HepG2 (cell line): Measurements from ENCODE around the gene TBC1D24. TPM values are rescaled to one million over a fixed set of nuclear protein-coding genes. Genes with fewer than 3 reads are reported as not detected.

ENCODE experiments used
- ARNTL ChIP-seq: sonication (generic); formaldehyde crosslinking; IDR thresholded peaks from 2 replicates; pipeline ENCODE4 v1.4.0; 2020; ENCODE audit warnings: mild to moderate bottlenecking, missing genetic modification reagents
- HOXA5 ChIP-seq: sonication (generic); formaldehyde crosslinking; IDR thresholded peaks from 2 replicates; pipeline ENCODE4 v1.4.0; 2020; ENCODE audit warnings: missing genetic modification reagents
- KLF16 ChIP-seq, 2 experiments: sonication (generic) in 1 of 2; formaldehyde crosslinking in 1 of 2; IDR thresholded peaks; 2 replicates each; pipeline versions ENCODE4 v1.6.1 to v1.8.0; 2016 to 2023; ENCODE audit warnings: missing genetic modification reagents in 2 of 2, missing compliant biosample characterization in 1 of 2
- MYC ChIP-seq: sonication (generic); formaldehyde crosslinking; IDR thresholded peaks from 2 replicates; pipeline ENCODE4 v1.9.0; 2021; ENCODE audit warnings: missing genetic modification reagents, borderline replicate concordance
- NRL ChIP-seq: sonication (generic); formaldehyde crosslinking; IDR thresholded peaks from 2 replicates; pipeline ENCODE4 v1.5.0; 2020; ENCODE audit warnings: missing genetic modification reagents, mild to moderate bottlenecking, moderate library complexity, borderline replicate concordance
- POGZ ChIP-seq: sonication (generic); formaldehyde crosslinking; IDR thresholded peaks from 2 replicates; pipeline ENCODE4 v1.4.0; 2020; ENCODE audit warnings: mild to moderate bottlenecking, missing genetic modification reagents
- STAT5B ChIP-seq: sonication (generic); formaldehyde crosslinking; IDR thresholded peaks from 2 replicates; pipeline ENCODE4 v1.4.0; 2020; ENCODE audit warnings: missing genetic modification reagents
- TFDP1 ChIP-seq: IDR thresholded peaks from 2 replicates; pipeline ENCODE4 v1.6.1; 2016; ENCODE audit warnings: missing compliant biosample characterization, missing genetic modification reagents, borderline replicate concordance
- ZMAT3 ChIP-seq: sonication (generic); formaldehyde crosslinking; conservative IDR thresholded peaks from 2 replicates; pipeline ENCODE4 v1.7.0; 2021; ENCODE audit warnings: missing genetic modification reagents
- ZNF225 ChIP-seq: sonication (generic); formaldehyde crosslinking; IDR thresholded peaks from 2 replicates; pipeline ENCODE4 v1.4.0; 2020; ENCODE audit warnings: mild to moderate bottlenecking, missing genetic modification reagents
- ZNF569 ChIP-seq: sonication (generic); formaldehyde crosslinking; IDR thresholded peaks from 2 replicates; pipeline ENCODE4 v1.5.0; 2020; ENCODE audit warnings: mild to moderate bottlenecking, missing genetic modification reagents, moderate library complexity, borderline replicate concordance
- ZNF660 ChIP-seq: sonication (generic); formaldehyde crosslinking; IDR thresholded peaks from 2 replicates; pipeline ENCODE4 v1.5.1; 2020; ENCODE audit warnings: mild to moderate bottlenecking, low read depth, missing genetic modification reagents, borderline replicate concordance
- ZNF737 ChIP-seq: sonication (generic); formaldehyde crosslinking; IDR thresholded peaks from 2 replicates; pipeline ENCODE4 v1.5.0; 2020; ENCODE audit warnings: missing genetic modification reagents, mild to moderate bottlenecking, borderline replicate concordance
- ZNF816 ChIP-seq: sonication (generic); formaldehyde crosslinking; IDR thresholded peaks from 2 replicates; pipeline ENCODE4 v1.8.0; 2022; ENCODE audit warnings: missing genetic modification reagents, mild to moderate bottlenecking, borderline replicate concordance
- polyA plus RNA-seq, 8 experiments: library from polyadenylated mRNA; depleted of rRNA in 3 of 8; stranded (reverse) in 7 of 8; unstranded in 1 of 8; fragments of >200 nt; fragmentation: Illumina TruSeq in 4 of 8; extraction: Trizol in 4 of 8; gene quantifications; 2 replicates each; pipeline versions ENCODE4 v1.2.1 to v1.2.3, GENCODE V29; 2011 to 2016; ENCODE audit warnings: low read depth in 4 of 8, missing spikeins in 1 of 8, mixed read lengths in 1 of 8; ENCODE audit not compliant: insufficient read depth in 1 of 8
- total RNA-seq, 5 experiments: library from RNA; depleted of rRNA; stranded (reverse); fragments of >200 nt; fragmentation: Illumina TruSeq; extraction: Trizol; gene quantifications; 2 replicates each; pipeline ENCODE4 v1.2.3, GENCODE V29; 2016; ENCODE audit warnings: low read depth in 1 of 5
- TF ChIP-seq, protein P1 (sequence below): sonication (generic); formaldehyde crosslinking; IDR thresholded peaks from 2 replicates; pipeline ENCODE4 v1.4.0; 2020; ENCODE audit warnings: missing genetic modification reagents, borderline replicate concordance
- TF ChIP-seq, protein P2 (sequence below): sonication (generic); formaldehyde crosslinking; IDR thresholded peaks from 2 replicates; pipeline ENCODE4 v1.4.0; 2020; ENCODE audit warnings: mild to moderate bottlenecking, missing genetic modification reagents
- TF ChIP-seq, protein P3 (sequence below): IDR thresholded peaks from 2 replicates; pipeline ENCODE4 v1.6.1; 2012; ENCODE audit warnings: inconsistent platforms
- TF ChIP-seq, protein P4 (sequence below), 2 experiments: sonication (generic) in 1 of 2; formaldehyde crosslinking in 1 of 2; IDR thresholded peaks; 2 replicates each; pipeline versions ENCODE4 v1.4.0 to v1.6.1; 2018 to 2020; ENCODE audit warnings: missing genetic modification reagents in 2 of 2, borderline replicate concordance in 1 of 2, low read depth in 1 of 2, mild to moderate bottlenecking in 1 of 2, missing biosample characterization in 1 of 2
- TF ChIP-seq, protein P5 (sequence below): sonication (generic); formaldehyde crosslinking; IDR thresholded peaks from 2 replicates; pipeline ENCODE4 v1.4.0; 2020; ENCODE audit warnings: mild to moderate bottlenecking, missing genetic modification reagents

The TBC1D24 gene
- total and polyA plus RNA-seq, 2 of the 13 experiments (the other 11 are each of a cell fraction or from before 2014, with no cell fraction given), result 7.7 to 13.7 TPM

DNA sequence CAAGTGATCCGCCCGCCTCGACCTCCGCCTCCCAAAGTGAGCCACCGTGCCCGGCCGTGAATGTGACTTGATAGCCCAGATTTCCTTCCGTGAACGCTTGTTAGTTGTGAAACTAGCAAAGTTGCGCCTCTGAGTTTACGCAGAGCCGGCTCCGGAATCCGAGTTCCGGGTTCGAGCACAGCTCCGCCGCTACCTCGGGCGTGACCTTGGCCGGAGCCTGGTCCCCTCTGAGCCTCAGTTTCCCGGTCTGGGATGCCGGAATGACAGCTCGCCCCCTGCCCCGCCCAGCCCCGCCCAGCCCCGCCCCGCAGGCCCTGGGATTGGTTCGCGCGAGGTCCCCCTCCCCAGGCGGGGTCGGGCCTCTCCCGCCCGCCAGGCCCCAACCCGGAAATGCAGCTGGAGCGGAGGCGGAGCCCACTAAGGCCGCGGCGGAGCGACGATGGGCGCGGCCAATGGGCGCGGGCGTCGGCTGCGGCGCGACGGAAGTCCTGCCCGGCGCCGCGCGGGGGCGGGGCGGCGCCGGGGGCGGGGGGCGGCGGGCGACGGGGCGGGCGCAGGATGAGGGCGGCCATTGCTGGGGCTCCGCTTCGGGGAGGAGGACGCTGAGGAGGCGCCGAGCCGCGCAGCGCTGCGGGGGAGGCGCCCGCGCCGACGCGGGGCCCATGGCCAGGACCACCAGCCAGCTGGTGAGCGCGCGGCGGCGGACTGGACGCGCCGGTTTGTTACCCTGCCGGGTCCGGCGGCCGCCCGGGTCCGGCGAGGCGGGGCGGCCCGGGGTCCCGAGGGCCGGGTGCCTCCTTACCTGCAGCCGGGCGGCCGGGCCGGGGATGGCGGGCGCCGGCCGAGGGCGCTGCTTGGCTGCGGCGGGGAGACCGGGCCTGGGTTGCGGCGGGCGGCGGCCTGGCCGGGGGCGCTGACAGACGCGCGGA, 62.8 kb downstream of the TBC1D24 start, which contains the start of gene PDPK1 (continued):
- TF ChIP-seq, protein P1, sequence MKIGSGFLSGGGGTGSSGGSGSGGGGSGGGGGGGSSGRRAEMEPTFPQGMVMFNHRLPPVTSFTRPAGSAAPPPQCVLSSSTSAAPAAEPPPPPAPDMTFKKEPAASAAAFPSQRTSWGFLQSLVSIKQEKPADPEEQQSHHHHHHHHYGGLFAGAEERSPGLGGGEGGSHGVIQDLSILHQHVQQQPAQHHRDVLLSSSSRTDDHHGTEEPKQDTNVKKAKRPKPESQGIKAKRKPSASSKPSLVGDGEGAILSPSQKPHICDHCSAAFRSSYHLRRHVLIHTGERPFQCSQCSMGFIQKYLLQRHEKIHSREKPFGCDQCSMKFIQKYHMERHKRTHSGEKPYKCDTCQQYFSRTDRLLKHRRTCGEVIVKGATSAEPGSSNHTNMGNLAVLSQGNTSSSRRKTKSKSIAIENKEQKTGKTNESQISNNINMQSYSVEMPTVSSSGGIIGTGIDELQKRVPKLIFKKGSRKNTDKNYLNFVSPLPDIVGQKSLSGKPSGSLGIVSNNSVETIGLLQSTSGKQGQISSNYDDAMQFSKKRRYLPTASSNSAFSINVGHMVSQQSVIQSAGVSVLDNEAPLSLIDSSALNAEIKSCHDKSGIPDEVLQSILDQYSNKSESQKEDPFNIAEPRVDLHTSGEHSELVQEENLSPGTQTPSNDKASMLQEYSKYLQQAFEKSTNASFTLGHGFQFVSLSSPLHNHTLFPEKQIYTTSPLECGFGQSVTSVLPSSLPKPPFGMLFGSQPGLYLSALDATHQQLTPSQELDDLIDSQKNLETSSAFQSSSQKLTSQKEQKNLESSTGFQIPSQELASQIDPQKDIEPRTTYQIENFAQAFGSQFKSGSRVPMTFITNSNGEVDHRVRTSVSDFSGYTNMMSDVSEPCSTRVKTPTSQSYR (CRISPR knock-in tag), result no peak
- TF ChIP-seq, protein P2, sequence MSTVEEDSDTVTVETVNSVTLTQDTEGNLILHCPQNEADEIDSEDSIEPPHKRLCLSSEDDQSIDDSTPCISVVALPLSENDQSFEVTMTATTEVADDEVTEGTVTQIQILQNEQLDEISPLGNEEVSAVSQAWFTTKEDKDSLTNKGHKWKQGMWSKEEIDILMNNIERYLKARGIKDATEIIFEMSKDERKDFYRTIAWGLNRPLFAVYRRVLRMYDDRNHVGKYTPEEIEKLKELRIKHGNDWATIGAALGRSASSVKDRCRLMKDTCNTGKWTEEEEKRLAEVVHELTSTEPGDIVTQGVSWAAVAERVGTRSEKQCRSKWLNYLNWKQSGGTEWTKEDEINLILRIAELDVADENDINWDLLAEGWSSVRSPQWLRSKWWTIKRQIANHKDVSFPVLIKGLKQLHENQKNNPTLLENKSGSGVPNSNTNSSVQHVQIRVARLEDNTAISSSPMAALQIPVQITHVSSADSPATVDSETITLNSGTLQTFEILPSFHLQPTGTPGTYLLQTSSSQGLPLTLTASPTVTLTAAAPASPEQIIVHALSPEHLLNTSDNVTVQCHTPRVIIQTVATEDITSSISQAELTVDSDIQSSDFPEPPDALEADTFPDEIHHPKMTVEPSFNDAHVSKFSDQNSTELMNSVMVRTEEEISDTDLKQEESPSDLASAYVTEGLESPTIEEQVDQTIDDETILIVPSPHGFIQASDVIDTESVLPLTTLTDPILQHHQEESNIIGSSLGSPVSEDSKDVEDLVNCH (CRISPR knock-in tag), result no peak
- no peak for TF ChIP-seq ZNF737
- no peak for TF ChIP-seq NRL (CRISPR knock-in tag)
- no peak for TF ChIP-seq MYC
- TF ChIP-seq ARNTL (CRISPR knock-in tag), result 0 out of 2 replicates have a peak, but pooled peaks have one; percentile 28
- TF ChIP-seq ZNF816 (CRISPR knock-in tag), result no peak
- TF ChIP-seq TFDP1 (CRISPR knock-in tag), result peak; percentile 48; the same call in 1 of the 2 replicates
- TF ChIP-seq KLF16 (CRISPR knock-in tag; IDR thresholded peaks at IDR 0.05), result no peak
- TF ChIP-seq, protein P3, sequence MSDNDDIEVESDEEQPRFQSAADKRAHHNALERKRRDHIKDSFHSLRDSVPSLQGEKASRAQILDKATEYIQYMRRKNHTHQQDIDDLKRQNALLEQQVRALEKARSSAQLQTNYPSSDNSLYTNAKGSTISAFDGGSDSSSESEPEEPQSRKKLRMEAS, result no peak; the same call in 1 of the 2 replicates
- TF ChIP-seq HOXA5 (CRISPR knock-in tag), result no peak
- no peak for TF ChIP-seq POGZ (CRISPR knock-in tag)
- no peak for TF ChIP-seq ZMAT3 (CRISPR knock-in tag)
- no peak for TF ChIP-seq ZNF660 (CRISPR knock-in tag)
- TF ChIP-seq, protein P4, sequence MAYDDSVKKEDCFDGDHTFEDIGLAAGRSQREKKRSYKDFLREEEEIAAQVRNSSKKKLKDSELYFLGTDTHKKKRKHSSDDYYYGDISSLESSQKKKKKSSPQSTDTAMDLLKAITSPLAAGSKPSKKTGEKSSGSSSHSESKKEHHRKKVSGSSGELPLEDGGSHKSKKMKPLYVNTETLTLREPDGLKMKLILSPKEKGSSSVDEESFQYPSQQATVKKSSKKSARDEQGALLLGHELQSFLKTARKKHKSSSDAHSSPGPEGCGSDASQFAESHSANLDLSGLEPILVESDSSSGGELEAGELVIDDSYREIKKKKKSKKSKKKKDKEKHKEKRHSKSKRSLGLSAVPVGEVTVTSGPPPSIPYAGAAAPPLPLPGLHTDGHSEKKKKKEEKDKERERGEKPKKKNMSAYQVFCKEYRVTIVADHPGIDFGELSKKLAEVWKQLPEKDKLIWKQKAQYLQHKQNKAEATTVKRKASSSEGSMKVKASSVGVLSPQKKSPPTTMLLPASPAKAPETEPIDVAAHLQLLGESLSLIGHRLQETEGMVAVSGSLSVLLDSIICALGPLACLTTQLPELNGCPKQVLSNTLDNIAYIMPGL (CRISPR knock-in tag; IDR thresholded peaks at IDR 0.05; ENCODE audit: borderline replicate concordance in 1 of 2, low read depth in 1 of 2), result 0 out of 4 replicates have a peak, but pooled peaks of 1 of the 2 experiments have one; percentile 23
- no peak for TF ChIP-seq STAT5B (CRISPR knock-in tag)
- no peak for TF ChIP-seq ZNF225 (CRISPR knock-in tag)
- TF ChIP-seq, protein P5, sequence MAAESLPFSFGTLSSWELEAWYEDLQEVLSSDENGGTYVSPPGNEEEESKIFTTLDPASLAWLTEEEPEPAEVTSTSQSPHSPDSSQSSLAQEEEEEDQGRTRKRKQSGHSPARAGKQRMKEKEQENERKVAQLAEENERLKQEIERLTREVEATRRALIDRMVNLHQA (CRISPR knock-in tag), result no peak
- TF ChIP-seq ZNF569 (CRISPR knock-in tag), result no peak
